Hindlimb muscle (tissue), 1 donor: ENCODE data around the gene PEX14. TPM values are rescaled to one million over a fixed set of nuclear protein-coding genes. Genes with fewer than 3 reads are reported as not detected.
"Not testable (repeated sequence)": the region's sequence is repeated elsewhere in the genome, so short reads cannot be mapped to it uniquely, and the experiment has no call there.

Experiments used
- DNase-seq: peaks from one replicate; pipeline ENCODE4 v3.0.0-alpha.2; 2013
- polyA plus RNA-seq: library from polyadenylated mRNA; unstranded; fragments of 120-200 nt; gene quantifications from one replicate; pipeline ENCODE4 v1.2.1, GENCODE V29; 2013; ENCODE audit not compliant: insufficient read length

Gene PEX14, protein sequence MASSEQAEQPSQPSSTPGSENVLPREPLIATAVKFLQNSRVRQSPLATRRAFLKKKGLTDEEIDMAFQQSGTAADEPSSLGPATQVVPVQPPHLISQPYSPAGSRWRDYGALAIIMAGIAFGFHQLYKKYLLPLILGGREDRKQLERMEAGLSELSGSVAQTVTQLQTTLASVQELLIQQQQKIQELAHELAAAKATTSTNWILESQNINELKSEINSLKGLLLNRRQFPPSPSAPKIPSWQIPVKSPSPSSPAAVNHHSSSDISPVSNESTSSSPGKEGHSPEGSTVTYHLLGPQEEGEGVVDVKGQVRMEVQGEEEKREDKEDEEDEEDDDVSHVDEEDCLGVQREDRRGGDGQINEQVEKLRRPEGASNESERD
- 16.6 TPM for polyA plus RNA-seq

- DNase-seq, result peak; percentile 86
These were observed at the start of gene PEX14 for GRCh38 chr1:10474613-10475507. Gene PEX14 (plus strand): TSS chr1:10474950. CDS start chr1:10474967, 17 bp downstream.

GRCh38 chr1:10425826-10426534 lies 48.8 kb upstream of the PEX14 start:
- DNase-seq, result not testable (repeated sequence)

DNA sequence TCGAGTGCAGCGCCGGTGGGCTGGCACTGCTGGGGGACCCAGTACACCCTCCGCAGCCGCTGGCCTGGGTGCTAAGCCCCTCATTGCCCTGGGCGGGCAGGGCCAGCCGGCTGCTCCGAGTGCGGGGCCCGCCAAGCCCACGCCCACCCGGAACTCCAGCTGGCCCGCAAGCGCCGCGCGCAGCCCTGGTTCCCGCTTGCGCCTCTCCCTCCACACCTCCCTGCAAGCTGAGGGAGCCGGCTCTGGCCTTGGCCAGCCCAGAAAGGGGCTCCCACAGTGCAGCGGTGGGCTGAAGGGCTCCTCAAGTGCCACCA lies 48.3 kb upstream of the PEX14 start:
- DNase-seq, result not testable (repeated sequence)

GRCh38 chr1:10428984-10429383 lies 45.8 kb upstream of the PEX14 start:
- no peak for DNase-seq

DNA sequence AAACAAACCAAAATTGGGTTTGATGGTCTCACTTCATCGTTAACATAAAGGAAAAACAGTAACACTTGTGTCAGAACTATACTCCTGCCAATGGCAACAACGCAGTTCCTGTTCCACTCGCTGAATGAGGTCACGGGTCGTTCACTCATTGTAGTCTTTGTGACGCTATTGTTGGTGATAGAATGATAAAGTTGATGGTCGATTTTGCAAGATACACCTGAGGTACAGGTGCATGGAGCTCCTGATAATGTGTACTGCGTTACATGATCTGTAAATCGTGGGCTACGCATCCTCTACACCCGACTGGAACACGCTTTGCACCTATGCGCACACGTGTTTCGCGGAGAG lies 44.9 kb upstream of the PEX14 start:
- DNase-seq, result no peak

DNA sequence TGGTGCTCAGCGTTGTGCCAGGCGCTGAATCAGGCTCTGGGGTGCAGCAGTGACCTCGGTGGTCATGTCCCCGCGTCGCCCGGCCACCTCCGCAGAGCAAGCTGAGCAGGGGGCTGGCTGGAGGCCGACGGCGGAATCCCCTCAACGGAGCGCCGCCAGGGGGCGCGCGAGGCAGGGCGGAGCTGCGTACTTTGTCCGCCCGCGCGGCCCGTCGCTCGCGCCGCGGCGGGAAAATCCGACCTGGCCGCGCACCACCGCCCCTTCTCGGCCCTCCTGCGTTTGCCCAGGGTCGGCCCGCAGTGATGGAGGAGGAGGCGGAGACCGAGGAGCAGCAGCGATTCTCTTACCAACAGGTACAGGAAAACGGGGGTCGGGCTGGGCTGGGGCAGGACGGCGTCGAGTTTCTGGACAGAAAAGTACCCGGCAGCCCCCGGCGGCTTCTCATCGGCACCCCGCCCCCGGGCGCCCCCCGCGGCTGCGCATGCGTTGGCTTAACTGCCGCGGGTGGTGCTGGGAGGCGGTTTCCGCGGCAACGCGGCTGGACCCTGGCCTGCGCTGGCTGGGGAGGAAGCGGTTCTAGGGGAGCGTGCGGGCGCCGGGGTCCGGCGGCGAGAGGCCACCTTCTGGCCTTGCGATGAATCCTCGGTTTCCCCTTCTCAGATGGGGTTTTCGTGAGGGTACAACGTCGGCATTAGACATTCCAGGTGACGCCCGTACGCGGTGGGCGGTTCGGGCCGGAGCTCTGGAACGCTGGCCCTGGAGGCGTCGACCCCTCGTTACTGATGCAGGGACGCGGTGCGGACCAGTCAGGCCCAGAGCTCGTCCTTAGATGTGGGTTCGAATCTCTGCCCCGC lies 44.3 kb upstream of the PEX14 start, which contains the start of gene CENPS:
Gene CENPS (plus strand): TSS at position 218 of the 854 bp plus-strand sequence. CDS start 85 bp downstream, at position 303.
- DNase-seq, result peak; percentile 95

DNA sequence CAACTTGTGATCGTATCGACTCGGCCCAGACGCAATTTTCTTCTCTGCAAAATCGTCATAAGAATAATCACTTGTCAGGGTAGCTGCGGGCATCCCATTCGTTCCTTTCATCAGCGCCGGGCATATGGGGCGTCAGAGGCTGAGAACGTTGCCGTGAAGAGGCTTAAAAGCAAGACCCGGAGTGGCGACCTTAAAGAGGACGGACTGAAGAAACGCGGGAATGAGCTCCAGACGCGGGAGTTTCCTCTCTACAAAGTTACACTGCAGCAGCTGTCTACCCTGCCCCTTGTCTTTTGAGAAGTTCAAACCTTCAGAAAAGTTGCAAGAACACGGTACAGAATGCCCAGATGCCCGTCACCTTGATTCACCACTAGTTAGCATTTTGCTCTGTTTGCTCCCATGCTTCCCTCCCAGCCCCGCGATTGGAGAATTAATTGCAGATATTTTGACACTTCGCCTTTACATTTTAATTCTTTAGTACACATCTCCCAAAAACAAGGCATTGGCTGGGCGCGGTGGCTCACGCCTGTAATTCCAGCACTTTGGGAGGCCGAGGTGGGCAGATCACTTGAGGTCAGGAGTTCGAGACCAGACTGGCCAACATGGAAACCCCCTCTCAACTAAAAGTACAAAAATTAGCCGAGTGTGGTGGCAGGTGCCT lies 43.5 kb upstream of the PEX14 start:
- DNase-seq, result no peak

DNA sequence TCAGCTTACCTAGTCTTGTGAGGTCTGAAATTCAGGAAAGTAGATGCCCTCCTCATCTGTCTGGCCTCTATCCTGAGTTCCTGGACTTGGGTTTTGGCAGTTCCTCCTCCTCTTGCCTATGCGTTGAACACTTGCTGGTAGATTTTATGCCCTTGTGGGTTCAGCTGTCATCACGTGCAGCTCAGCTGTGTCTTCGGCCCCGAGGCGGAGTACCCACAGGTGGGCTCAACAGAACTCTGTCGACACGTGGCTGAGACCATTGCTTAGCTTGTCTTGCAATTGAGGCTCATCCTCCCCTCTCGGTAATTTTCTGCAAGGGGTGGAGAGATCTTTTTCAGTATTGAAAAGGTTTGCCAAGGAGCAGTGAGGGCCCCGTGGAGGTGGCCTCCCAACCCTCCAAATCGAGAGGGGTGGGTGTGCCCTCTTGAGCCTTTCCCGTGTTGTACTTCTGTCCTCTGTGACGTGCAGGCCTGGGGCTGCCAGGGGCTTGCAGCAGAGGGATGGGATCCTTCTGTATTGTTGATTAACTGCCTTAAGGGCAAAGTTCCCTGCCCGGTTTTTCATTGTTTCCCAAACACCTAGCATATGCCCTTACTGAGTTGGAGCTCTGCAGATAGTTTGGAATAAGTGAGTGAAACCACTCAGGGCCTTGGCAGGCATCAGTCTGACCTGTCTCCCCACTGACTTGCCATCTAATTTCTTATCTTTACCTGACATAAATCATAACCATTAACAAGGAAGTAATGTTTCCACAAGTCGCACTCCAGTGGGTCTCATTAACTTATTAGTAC lies 41.6 kb upstream of the PEX14 start:
- no peak for DNase-seq

DNA sequence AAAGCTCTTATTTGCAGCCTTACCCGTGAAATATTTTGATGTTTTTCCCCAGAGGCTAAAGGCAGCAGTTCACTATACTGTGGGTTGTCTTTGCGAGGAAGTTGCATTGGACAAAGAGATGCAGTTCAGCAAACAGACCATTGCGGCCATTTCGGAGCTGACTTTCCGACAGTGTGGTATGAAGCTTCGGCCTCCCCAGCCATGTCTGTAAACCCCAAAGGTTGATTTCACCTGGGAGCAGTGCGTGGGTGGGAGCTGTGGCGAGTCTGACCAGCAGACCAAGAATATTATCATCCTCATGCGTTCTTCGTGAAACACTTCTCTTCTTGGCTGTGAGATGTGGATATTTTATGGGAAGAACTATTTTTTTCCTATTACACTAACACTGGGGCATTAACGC lies 41.0 kb upstream of the PEX14 start:
- no peak for DNase-seq

- DNase-seq, result no peak
These were observed 40.2 kb upstream of the PEX14 start for GRCh38 chr1:10434590-10434989.

DNA sequence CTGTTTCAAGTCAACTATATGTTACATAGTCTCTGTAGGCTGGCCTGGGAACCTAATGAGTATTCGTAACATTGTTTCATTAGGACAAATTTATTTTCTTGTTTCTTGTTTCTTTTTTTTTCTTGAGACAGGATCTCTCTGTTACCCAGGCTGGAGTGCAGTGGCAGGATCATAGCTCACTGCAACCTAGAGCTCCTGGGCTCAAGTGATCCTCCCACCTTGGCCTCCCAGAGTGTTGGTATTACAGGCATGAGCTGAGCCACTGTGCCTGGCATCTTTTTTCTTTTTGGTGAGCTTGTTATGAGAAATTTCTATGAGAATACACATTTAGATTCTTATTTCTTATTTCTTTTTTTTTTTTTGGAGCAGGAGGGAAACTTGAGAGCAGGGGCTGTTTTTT lies 37.7 kb upstream of the PEX14 start:
- DNase-seq, result no peak

DNA sequence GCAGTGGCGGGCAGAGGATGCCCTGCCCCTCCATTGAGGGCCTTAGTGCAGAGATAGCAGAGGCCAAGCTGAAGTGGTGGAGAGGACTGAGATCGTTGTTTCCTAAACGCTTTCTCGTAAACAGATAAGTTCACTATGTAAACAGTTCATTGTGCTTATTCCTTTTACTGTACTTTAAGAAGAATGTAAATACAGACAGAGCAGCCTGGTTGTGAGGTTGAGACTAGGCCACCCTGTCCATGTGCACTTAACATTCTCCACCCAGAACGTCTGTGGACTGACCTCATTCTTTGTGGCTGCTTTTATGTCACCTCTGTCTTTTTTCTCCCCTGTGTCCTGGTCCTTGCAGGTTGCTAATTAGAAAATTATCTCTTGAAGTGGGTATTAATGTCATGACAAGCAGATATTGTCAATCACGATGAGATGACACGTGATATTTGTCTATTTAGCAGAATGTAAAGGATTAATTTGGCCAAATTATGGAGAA lies 36.0 kb upstream of the PEX14 start:
- no peak for DNase-seq

DNA sequence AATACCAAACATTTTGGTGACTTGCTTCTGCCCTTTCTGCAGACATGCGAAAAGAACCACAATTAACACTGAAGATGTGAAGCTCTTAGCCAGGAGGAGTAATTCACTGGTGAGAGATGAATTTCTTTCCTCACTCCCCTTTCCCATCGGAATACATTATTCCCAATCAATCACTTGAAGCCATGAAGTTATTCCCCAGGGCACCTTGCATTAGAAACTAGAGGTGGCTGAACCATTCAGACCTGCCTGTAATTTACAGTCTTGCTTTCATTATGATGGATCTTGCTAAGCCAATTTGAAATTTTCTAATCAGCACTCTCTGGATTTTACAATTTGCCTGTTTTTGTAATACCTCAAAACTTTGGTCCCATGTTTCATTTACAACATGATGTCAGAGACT lies 34.4 kb upstream of the PEX14 start:
- no peak for DNase-seq

DNA sequence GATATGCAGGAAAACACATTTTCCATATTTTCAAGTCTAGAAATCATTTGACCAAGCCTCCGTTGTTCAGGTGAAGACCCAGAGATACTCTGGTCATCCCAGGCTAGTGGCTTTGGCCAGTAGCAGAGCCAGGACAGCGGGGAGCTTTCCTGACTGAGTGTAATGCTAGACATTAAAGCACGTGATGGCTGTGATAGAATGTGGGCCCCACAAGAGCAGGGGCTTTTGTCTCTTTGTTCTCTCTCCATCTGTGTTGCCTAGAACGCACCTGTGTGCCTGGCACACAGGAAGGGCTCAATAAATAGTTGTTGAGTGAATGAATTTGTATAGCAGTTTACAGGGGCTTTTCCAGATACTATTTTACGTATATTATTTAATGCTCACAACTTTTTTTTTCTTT lies 34.0 kb upstream of the PEX14 start:
- no peak for DNase-seq

- no peak for DNase-seq
These were observed 30.5 kb upstream of the PEX14 start for GRCh38 chr1:10444248-10444647.

GRCh38 chr1:10444795-10445397 lies 29.9 kb upstream of the PEX14 start:
- no peak for DNase-seq

- no peak for DNase-seq
These were observed 27.8 kb upstream of the PEX14 start for GRCh38 chr1:10446790-10447422.

- DNase-seq, result no peak
These were observed 25.0 kb upstream of the PEX14 start, which contains the start of gene CORT for GRCh38 chr1:10449751-10450150. Gene CORT (plus strand): TSS chr1:10450031. CDS start chr1:10450224, 193 bp downstream.

- DNase-seq, result peak; percentile 34
These were observed 24.5 kb upstream of the PEX14 start for GRCh38 chr1:10450156-10450814.
